LNCaP clone FGC (cell line): ENCODE results near the gene CPA3.

Experiments used
- DNase-seq: peaks from one replicate; pipeline ENCODE4 v3.0.0-alpha.2; 2011; ENCODE audit warnings: low read depth
- H3K4me3 ChIP-seq: 2 replicates; pipeline ENCODE4 v1.5.1; 2011; ENCODE audit warnings: mild to moderate bottlenecking, low read depth, low read length, control low read depth
- TF ChIP-seq, protein P1 (sequence below): IDR thresholded peaks from 2 replicates; pipeline ENCODE4 v1.5.1; 2012; ENCODE audit warnings: mild to moderate bottlenecking; ENCODE audit not compliant: control insufficient read depth, insufficient read depth; ENCODE audit errors: extremely low read depth

Gene CPA3

DNA sequence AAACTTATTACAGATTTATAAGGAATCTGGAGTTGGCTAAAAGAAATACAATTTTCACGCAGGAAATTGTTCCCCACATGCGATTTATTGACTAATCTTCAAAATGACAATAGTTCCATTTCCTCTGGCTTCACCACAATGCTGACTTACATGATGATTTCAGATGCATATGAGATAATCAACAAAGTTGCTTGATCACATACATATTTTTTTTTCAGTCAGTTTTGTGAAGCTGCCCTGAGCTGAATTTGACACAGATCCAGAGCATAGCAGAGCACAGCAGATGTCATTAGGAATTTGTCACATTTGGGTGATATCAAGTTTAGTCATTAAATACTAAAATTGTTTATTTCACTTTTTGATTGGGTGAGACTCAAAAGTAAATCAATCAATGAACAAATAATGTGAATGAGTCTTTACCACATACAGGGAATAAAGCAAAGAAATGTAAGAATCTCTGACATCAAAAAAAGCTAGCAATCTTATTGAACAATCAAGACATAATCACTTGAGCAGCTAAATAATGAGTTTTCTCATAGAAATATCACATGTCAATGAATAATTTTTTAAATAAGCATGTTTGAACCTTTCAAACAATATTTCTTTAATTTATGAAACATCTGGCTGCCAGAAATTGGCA lies 19.2 kb upstream of the CPA3 start:
- no peak overlapping the region for H3K4me3 ChIP-seq
- no peak for DNase-seq
- TF ChIP-seq, protein P1, sequence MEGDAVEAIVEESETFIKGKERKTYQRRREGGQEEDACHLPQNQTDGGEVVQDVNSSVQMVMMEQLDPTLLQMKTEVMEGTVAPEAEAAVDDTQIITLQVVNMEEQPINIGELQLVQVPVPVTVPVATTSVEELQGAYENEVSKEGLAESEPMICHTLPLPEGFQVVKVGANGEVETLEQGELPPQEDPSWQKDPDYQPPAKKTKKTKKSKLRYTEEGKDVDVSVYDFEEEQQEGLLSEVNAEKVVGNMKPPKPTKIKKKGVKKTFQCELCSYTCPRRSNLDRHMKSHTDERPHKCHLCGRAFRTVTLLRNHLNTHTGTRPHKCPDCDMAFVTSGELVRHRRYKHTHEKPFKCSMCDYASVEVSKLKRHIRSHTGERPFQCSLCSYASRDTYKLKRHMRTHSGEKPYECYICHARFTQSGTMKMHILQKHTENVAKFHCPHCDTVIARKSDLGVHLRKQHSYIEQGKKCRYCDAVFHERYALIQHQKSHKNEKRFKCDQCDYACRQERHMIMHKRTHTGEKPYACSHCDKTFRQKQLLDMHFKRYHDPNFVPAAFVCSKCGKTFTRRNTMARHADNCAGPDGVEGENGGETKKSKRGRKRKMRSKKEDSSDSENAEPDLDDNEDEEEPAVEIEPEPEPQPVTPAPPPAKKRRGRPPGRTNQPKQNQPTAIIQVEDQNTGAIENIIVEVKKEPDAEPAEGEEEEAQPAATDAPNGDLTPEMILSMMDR = no peak

DNA sequence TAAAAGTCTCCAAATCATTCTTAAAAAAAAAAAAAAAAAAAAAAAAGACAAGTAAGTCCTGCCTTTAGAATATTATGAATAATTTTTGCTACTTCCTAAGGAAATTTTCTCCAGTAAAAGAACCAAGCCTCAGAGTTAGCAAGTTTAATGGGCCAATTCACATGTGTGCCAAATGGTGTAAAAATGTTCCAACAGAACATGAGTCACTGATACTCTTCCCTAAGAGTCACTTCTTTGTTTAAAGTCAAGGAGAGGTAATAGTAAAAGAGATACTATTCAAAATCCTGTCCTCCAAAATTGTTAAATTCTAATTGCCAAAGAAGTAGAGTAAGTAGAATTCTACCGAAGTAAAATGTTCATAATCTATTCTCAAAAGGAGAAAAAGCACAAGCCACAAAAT lies 17.7 kb upstream of the CPA3 start:
- no peak for DNase-seq
- H3K4me3 ChIP-seq = no peak overlapping the region
- TF ChIP-seq, protein P1 = no peak

DNA sequence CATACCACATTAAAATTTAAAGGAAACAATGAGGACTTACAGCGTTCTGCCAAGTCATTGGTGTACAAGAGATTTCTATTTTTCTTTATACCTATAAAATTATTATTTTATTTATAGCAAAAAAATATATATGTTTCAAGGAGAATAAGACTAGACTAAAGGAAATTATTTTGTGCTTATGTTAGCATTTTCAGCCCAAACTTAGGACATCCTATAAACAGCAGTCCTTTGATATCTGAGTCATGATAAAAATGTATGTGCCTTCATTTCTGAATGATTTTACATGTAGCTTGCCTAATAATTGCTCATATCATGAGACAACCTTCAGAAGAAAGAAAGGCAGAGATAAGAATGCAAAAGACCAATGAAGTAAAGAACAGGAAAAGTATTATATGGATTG lies 16.7 kb upstream of the CPA3 start:
- no peak overlapping the region for H3K4me3 ChIP-seq
- no peak for DNase-seq
- TF ChIP-seq, protein P1 = no peak

DNA sequence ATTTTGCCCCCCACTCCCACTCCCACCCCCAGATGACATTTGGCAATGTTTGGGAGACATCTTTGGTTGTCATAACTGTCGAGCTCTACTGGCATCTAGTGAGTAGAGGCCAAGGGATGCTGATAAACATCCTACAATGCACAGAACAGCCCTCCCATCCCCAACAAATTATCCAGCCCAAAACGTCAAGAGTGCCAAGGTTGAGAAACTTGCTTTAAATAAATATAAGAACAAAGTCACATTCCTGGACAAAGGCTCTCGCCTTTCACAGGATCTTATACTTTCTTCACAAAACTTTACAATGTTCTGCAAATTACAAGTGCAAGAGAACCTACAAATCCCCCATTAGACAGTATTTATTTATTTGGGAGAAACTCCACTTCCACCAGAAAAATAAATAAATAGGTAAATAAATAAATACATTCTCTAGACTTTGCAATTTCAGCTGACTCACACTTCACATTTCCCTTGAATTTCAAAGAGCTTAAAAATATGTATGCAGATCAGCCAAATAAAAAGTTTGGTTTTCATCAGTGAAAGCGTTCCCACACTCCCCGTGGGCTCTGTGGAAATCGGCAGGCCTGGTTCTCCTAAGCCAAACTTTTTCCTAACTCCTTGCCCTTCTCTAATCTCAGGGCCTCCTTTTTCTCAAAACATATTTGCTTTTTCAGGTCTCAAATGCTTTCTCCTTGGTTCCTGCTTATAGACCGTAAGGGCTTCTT lies 12.7 kb upstream of the CPA3 start:
- TF ChIP-seq, protein P1 = no peak
- no peak for DNase-seq
- H3K4me3 ChIP-seq = no peak overlapping the region

DNA sequence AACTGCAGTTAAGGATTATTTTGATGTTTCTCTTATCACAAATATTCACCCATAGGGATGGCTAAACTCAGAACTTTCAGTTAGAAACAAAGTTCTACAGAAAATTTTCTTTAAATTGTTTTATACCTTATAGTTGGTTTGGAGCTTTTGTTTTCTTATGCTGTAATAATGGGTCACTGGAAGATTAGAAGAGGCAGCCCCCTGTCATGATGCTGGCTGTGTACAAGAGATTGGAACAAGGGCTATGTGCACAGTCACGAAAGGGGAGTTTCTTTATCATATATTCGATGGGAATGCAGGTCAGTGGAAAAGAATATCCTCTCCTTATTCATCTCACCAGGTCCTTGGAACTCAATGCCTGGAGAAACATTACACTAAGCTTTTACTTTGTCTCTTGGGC lies 12.0 kb upstream of the CPA3 start:
- H3K4me3 ChIP-seq = no peak overlapping the region
- DNase-seq = no peak
- TF ChIP-seq, protein P1 = no peak

DNA sequence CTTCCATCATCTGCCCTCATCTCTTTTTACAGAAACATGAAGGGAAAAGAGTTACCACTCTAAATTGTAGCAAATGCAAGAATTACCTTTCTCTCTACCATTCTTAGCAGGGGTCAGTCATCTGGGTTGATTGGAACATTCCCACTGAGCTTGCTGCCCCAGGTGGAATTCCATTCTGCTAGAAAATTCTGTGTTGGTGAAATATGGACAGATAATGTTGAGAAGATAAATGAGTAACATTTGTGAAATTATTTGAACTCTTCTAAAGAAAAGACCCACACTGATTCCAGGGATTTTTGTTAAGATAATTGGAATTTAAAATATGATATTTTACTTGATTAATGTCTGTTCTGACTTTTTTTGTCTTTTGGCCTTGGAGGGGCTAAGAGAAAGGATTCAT lies 11.0 kb upstream of the CPA3 start:
- DNase-seq = no peak
- no peak overlapping the region for H3K4me3 ChIP-seq
- TF ChIP-seq, protein P1 = no peak
